ENCODE data around the gene ZP4.

The ZP4 gene

DNA sequence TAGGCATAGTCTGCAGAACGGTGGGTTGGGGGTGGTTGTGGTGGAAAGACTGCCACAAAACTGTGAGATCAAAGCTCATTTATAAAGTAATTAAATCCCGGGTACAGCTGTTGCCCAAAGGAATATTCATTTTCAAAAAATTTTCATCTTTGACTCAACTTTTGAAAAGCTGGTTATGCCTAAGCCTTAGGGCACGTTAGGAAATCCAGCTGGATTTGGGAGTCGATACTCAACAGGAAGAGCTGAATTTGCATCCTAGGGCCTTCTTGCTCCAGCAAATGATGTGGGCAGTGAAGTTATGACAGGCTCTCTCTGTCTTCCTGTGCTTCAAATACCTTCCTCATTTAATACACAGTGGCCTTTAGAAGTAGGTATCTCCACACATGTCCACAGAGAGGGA lies 31.7 kb downstream of the ZP4 start:
- TF ChIP-seq, protein P1, sequence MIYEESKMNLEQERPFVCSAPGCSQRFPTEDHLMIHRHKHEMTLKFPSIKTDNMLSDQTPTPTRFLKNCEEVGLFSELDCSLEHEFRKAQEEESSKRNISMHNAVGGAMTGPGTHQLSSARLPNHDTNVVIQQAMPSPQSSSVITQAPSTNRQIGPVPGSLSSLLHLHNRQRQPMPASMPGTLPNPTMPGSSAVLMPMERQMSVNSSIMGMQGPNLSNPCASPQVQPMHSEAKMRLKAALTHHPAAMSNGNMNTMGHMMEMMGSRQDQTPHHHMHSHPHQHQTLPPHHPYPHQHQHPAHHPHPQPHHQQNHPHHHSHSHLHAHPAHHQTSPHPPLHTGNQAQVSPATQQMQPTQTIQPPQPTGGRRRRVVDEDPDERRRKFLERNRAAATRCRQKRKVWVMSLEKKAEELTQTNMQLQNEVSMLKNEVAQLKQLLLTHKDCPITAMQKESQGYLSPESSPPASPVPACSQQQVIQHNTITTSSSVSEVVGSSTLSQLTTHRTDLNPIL (CRISPR knock-in tag; IDR thresholded peaks at IDR 0.05; ENCODE audit: low read depth) = no peak
- TF ChIP-seq OSR1 (CRISPR knock-in tag; IDR thresholded peaks at IDR 0.05) = no peak
- TF ChIP-seq TOX (CRISPR knock-in tag; IDR thresholded peaks at IDR 0.05; ENCODE audit: borderline replicate concordance) = no peak
- TF ChIP-seq BACH2 (CRISPR knock-in tag; IDR thresholded peaks at IDR 0.05; ENCODE audit: borderline replicate concordance) = no peak
- TF ChIP-seq ARNTL (CRISPR knock-in tag; IDR thresholded peaks at IDR 0.05; ENCODE audit: borderline replicate concordance, low read depth) = no peak
- no peak for TF ChIP-seq ZFP30 (CRISPR knock-in tag; IDR thresholded peaks at IDR 0.05)
- no peak for TF ChIP-seq ZNF565 (CRISPR knock-in tag; conservative IDR thresholded peaks at IDR 0.05; ENCODE audit: low read depth)
- TF ChIP-seq ZNF8 (CRISPR knock-in tag; IDR thresholded peaks at IDR 0.05) = no peak
- TF ChIP-seq, protein P2, sequence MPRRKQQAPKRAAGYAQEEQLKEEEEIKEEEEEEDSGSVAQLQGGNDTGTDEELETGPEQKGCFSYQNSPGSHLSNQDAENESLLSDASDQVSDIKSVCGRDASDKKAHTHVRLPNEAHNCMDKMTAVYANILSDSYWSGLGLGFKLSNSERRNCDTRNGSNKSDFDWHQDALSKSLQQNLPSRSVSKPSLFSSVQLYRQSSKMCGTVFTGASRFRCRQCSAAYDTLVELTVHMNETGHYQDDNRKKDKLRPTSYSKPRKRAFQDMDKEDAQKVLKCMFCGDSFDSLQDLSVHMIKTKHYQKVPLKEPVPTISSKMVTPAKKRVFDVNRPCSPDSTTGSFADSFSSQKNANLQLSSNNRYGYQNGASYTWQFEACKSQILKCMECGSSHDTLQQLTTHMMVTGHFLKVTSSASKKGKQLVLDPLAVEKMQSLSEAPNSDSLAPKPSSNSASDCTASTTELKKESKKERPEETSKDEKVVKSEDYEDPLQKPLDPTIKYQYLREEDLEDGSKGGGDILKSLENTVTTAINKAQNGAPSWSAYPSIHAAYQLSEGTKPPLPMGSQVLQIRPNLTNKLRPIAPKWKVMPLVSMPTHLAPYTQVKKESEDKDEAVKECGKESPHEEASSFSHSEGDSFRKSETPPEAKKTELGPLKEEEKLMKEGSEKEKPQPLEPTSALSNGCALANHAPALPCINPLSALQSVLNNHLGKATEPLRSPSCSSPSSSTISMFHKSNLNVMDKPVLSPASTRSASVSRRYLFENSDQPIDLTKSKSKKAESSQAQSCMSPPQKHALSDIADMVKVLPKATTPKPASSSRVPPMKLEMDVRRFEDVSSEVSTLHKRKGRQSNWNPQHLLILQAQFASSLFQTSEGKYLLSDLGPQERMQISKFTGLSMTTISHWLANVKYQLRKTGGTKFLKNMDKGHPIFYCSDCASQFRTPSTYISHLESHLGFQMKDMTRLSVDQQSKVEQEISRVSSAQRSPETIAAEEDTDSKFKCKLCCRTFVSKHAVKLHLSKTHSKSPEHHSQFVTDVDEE (CRISPR knock-in tag; IDR thresholded peaks at IDR 0.05) = no peak
- no peak for TF ChIP-seq ZC3H10 (CRISPR knock-in tag; IDR thresholded peaks at IDR 0.05)
- TF ChIP-seq ZNF70 (CRISPR knock-in tag; IDR thresholded peaks at IDR 0.05) = no peak
- TF ChIP-seq ISL1 (CRISPR knock-in tag; IDR thresholded peaks at IDR 0.05) = no peak
- no peak for TF ChIP-seq ZFP3 (CRISPR knock-in tag; IDR thresholded peaks at IDR 0.05)
- no peak for TF ChIP-seq RARB (CRISPR knock-in tag; IDR thresholded peaks at IDR 0.05)
- ATAC-seq = no peak

DNA sequence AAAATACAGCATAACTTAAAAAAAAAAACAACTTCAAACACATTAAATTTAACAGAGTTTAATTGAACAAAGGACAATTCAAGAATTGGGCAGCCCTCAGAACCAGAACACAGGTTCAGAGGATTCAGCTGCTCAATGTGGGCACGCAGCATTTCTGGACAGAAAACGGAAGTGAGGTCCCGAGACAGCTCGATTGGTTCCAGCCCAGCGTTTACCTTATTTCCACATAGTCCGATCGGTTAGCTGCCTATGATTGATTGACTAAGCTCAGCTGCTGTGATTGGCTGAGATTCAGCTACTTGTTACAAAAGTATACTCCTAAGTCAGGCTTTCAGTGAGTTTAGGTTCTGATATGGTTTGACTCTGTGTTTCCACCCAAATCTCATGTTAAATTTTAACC lies 33.3 kb downstream of the ZP4 start:
- no peak for ATAC-seq

DNA sequence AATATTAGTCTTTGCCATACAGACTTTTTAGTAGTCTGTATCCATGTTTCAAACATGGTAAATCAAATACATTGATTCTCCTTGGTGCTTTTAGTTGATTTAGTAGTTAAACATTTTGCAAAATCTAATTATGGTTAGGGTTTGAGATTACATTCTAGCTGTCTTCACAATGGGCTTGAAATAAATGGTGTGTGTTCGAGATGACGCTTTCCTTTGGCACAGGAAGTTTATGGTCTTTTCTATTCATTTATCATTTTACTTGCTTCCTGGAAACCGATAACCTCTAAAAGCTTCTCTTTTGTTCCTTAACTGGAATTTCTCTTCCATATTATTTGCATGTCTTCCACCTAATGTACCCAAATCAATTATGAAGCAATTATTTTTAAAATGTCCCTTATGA lies 38.4 kb downstream of the ZP4 start:
- ATAC-seq = no peak
- TF ChIP-seq, protein P2 (CRISPR knock-in tag; IDR thresholded peaks at IDR 0.05) = no peak
- no peak for TF ChIP-seq GLIS3 (CRISPR knock-in tag; IDR thresholded peaks at IDR 0.05)
- TF ChIP-seq SNAI2 (CRISPR knock-in tag; IDR thresholded peaks at IDR 0.05) = no peak
- no peak for TF ChIP-seq ZFP3 (CRISPR knock-in tag; IDR thresholded peaks at IDR 0.05)
- TF ChIP-seq, protein P3, sequence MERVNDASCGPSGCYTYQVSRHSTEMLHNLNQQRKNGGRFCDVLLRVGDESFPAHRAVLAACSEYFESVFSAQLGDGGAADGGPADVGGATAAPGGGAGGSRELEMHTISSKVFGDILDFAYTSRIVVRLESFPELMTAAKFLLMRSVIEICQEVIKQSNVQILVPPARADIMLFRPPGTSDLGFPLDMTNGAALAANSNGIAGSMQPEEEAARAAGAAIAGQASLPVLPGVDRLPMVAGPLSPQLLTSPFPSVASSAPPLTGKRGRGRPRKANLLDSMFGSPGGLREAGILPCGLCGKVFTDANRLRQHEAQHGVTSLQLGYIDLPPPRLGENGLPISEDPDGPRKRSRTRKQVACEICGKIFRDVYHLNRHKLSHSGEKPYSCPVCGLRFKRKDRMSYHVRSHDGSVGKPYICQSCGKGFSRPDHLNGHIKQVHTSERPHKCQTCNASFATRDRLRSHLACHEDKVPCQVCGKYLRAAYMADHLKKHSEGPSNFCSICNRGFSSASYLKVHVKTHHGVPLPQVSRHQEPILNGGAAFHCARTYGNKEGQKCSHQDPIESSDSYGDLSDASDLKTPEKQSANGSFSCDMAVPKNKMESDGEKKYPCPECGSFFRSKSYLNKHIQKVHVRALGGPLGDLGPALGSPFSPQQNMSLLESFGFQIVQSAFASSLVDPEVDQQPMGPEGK (CRISPR knock-in tag; IDR thresholded peaks at IDR 0.05; ENCODE audit: borderline replicate concordance) = no peak
- TF ChIP-seq ESRRG (CRISPR knock-in tag; IDR thresholded peaks at IDR 0.05) = no peak
- no peak for TF ChIP-seq ISL1 (CRISPR knock-in tag; IDR thresholded peaks at IDR 0.05)
- no peak for TF ChIP-seq TOX (CRISPR knock-in tag; IDR thresholded peaks at IDR 0.05; ENCODE audit: borderline replicate concordance)
- TF ChIP-seq ZNF8 (CRISPR knock-in tag; IDR thresholded peaks at IDR 0.05) = no peak

More for the DNA sequence above, 33.3 kb downstream of the ZP4 start:
- no peak for TF ChIP-seq BACH2 (CRISPR knock-in tag; IDR thresholded peaks at IDR 0.05; ENCODE audit: borderline replicate concordance)
- no peak for TF ChIP-seq ZC3H10 (CRISPR knock-in tag; IDR thresholded peaks at IDR 0.05)
- TF ChIP-seq ISL1 (CRISPR knock-in tag; IDR thresholded peaks at IDR 0.05) = no peak
- no peak for TF ChIP-seq GLIS3 (CRISPR knock-in tag; IDR thresholded peaks at IDR 0.05)
- TF ChIP-seq ARNTL (CRISPR knock-in tag; IDR thresholded peaks at IDR 0.05; ENCODE audit: borderline replicate concordance, low read depth) = no peak
- TF ChIP-seq TCF4 (CRISPR knock-in tag; IDR thresholded peaks at IDR 0.05; ENCODE audit: borderline replicate concordance) = no peak
- TF ChIP-seq PPARA (CRISPR knock-in tag; IDR thresholded peaks at IDR 0.05; ENCODE audit: borderline replicate concordance) = no peak
- TF ChIP-seq ZFP30 (CRISPR knock-in tag; IDR thresholded peaks at IDR 0.05) = no peak
- no peak for TF ChIP-seq ZFP3 (CRISPR knock-in tag; IDR thresholded peaks at IDR 0.05)
- TF ChIP-seq, protein P3 (CRISPR knock-in tag; IDR thresholded peaks at IDR 0.05; ENCODE audit: borderline replicate concordance) = no peak
- no peak for TF ChIP-seq SNAI2 (CRISPR knock-in tag; IDR thresholded peaks at IDR 0.05)
- TF ChIP-seq ZNF70 (CRISPR knock-in tag; IDR thresholded peaks at IDR 0.05) = no peak
- TF ChIP-seq, protein P2 (CRISPR knock-in tag; IDR thresholded peaks at IDR 0.05) = no peak
- no peak for TF ChIP-seq TOX (CRISPR knock-in tag; IDR thresholded peaks at IDR 0.05; ENCODE audit: borderline replicate concordance)
- no peak for TF ChIP-seq ZNF565 (CRISPR knock-in tag; conservative IDR thresholded peaks at IDR 0.05; ENCODE audit: low read depth)
